SK-N-MC (cell line): ENCODE results near the gene NCKAP5L.

ENCODE experiments used
- DNase-seq: peaks from one replicate; pipeline ENCODE4 v3.0.0-alpha.2; 2011; ENCODE audit warnings: low read depth, low spot score
- H3K27ac ChIP-seq: fragments of 200-600 bp; sonication (generic); 2 replicates; pipeline ENCODE4 v1.5.1; 2016; ENCODE audit warnings: mixed run types
- H3K36me3 ChIP-seq: fragments of 200-600 bp; sonication (generic); 2 replicates; pipeline ENCODE4 v1.6.1; 2017; ENCODE audit warnings: antibody characterized with exemption, low read length, mixed read lengths; ENCODE audit not compliant: insufficient read depth
- H3K4me3 ChIP-seq: fragments of 200-600 bp; sonication (generic); 2 replicates; pipeline ENCODE4 v1.5.1; 2016
- H3K9ac ChIP-seq: fragments of 200-600 bp; sonication (generic); 2 replicates; pipeline ENCODE4 v1.8.0; 2017; ENCODE audit warnings: mixed run types, mixed read lengths; ENCODE audit not compliant: insufficient read length
- H3K9me3 ChIP-seq: fragments of 200-600 bp; sonication (generic); 2 replicates; pipeline ENCODE4 v1.6.1; 2017; ENCODE audit warnings: low read depth, mild to moderate bottlenecking, antibody characterized with exemption, low read length, moderate library complexity, mixed read lengths
- EZH2 ChIP-seq: fragments of 200-600 bp; sonication (generic); IDR thresholded peaks from one replicate; pipeline ENCODE4 v1.6.1; 2017; ENCODE audit warnings: antibody characterized with exemption
- FOXP2 ChIP-seq: optimal IDR thresholded peaks from 2 replicates; pipeline ENCODE3; 2011; ENCODE audit warnings: mild to moderate bottlenecking, moderate library complexity; ENCODE audit not compliant: insufficient read depth; ENCODE audit errors: extremely low read length, control extremely low read depth
- POLR2AphosphoS5 ChIP-seq: IDR thresholded peaks from 2 replicates; pipeline ENCODE4 v1.6.1; 2012; ENCODE audit warnings: mild to moderate bottlenecking, low read depth, low read length, borderline replicate concordance

The NCKAP5L gene

GRCh38 chr12:49809381-49809905 is 18.8 kb downstream of the NCKAP5L start:
- Histone ChIP-seq H3K9me3 (no peaks in the 10 kb centered on the region), H3K27ac (no peak overlapping the region), H3K4me3 (no peak overlapping the region), H3K36me3 (peaks cover 13% of the 10 kb centered on the region; the same call in 1 of the 2 replicates), H3K9ac (no peak overlapping the region)
- no peak for TF ChIP-seq FOXP2
- no peak for TF ChIP-seq POLR2AphosphoS5
- TF ChIP-seq EZH2: no peak
- no peak for DNase-seq

- Histone ChIP-seq H3K27ac (no peak overlapping the region), H3K9me3 (no peaks in the 10 kb centered on the region), H3K36me3 (peaks cover 14% of the 10 kb centered on the region; the same call in 1 of the 2 replicates), H3K9ac (no peak overlapping the region), H3K4me3 (no peak overlapping the region)
- no peak for DNase-seq
- TF ChIP-seq FOXP2 (no peak), EZH2 (no peak), POLR2AphosphoS5 (no peak)
These were observed 19.4 kb downstream of the NCKAP5L start for GRCh38 chr12:49808686-49809380.

- Histone ChIP-seq H3K27ac (no peak overlapping the region), H3K4me3 (no peak overlapping the region), H3K36me3 (peaks cover 19% of the 10 kb centered on the region; the same call in 1 of the 2 replicates), H3K9ac (no peak overlapping the region), H3K9me3 (no peaks in the 10 kb centered on the region)
- TF ChIP-seq FOXP2 (no peak), EZH2 (no peak), POLR2AphosphoS5 (no peak)
- DNase-seq: no peak
These were observed 20.1 kb downstream of the NCKAP5L start for GRCh38 chr12:49807991-49808580.

GRCh38 chr12:49806877-49807276 is 21.3 kb downstream of the NCKAP5L start:
- Histone ChIP-seq H3K9ac (peak overlapping the region; percentile 21), H3K27ac (peak overlapping the region; percentile 73), H3K4me3 (no peak overlapping the region; the same call in 1 of the 2 replicates), H3K9me3 (no peaks in the 10 kb centered on the region), H3K36me3 (peaks cover 19% of the 10 kb centered on the region; the same call in 1 of the 2 replicates)
- TF ChIP-seq POLR2AphosphoS5: no peak
- TF ChIP-seq FOXP2: no peak
- TF ChIP-seq EZH2: no peak
- DNase-seq: no peak

GRCh38 chr12:49806321-49806813 is 21.8 kb downstream of the NCKAP5L start:
- H3K27ac ChIP-seq: peak overlapping the region; percentile 73
- TF ChIP-seq FOXP2 (no peak), EZH2 (no peak)
- DNase-seq: no peak
- H3K9ac ChIP-seq: no peak overlapping the region
- H3K36me3 ChIP-seq: peaks cover 23% of the 10 kb centered on the region; the same call in 1 of the 2 replicates
- H3K9me3 ChIP-seq: no peaks in the 10 kb centered on the region
- H3K4me3 ChIP-seq: no peak overlapping the region; the same call in 1 of the 2 replicates

GRCh38 chr12:49805409-49805808 is 22.8 kb downstream of the NCKAP5L start:
- Histone ChIP-seq H3K27ac (no peak overlapping the region), H3K9me3 (no peaks in the 10 kb centered on the region), H3K4me3 (no peak overlapping the region), H3K36me3 (peaks cover 24% of the 10 kb centered on the region; the same call in 1 of the 2 replicates), H3K9ac (no peak overlapping the region)
- DNase-seq: no peak
- TF ChIP-seq POLR2AphosphoS5: no peak
- no peak for TF ChIP-seq FOXP2
- no peak for TF ChIP-seq EZH2

- H3K9ac ChIP-seq: no peak overlapping the region
- H3K9me3 ChIP-seq: no peaks in the 10 kb centered on the region
- TF ChIP-seq POLR2AphosphoS5: no peak
- no peak for TF ChIP-seq EZH2
- no peak for TF ChIP-seq FOXP2
- no peak overlapping the region for H3K27ac ChIP-seq
- H3K36me3 ChIP-seq: peaks cover 24% of the 10 kb centered on the region; the same call in 1 of the 2 replicates
- DNase-seq: no peak
- no peak overlapping the region for H3K4me3 ChIP-seq
These were observed 23.4 kb downstream of the NCKAP5L start for GRCh38 chr12:49804821-49805220.

- H3K9ac ChIP-seq: no peak overlapping the region
- TF ChIP-seq FOXP2 (no peak), POLR2AphosphoS5 (no peak), EZH2 (no peak)
These were observed 24.3 kb downstream of the NCKAP5L start for GRCh38 chr12:49803693-49804450.

More at GRCh38 chr12:49803693-49804450, 24.3 kb downstream of the NCKAP5L start:
- H3K9me3 ChIP-seq: no peaks in the 10 kb centered on the region
- no peak overlapping the region for H3K27ac ChIP-seq
- H3K36me3 ChIP-seq: peaks cover 24% of the 10 kb centered on the region; the same call in 1 of the 2 replicates
- DNase-seq: no peak
- H3K4me3 ChIP-seq: no peak overlapping the region
